K562 (cell line): Measurements from ENCODE around the gene NUP85. TPM values are rescaled to one million over a fixed set of nuclear protein-coding genes. Genes with fewer than 3 reads are reported as not detected.

Source experiments
- ASH1L ChIP-seq: fragments of 450-650 bp; IDR thresholded peaks from 2 replicates; pipeline ENCODE4 v1.6.1; 2018; ENCODE audit warnings: borderline replicate concordance, mild to moderate bottlenecking, low read depth; ENCODE audit not compliant: partially characterized antibody
- CEBPG ChIP-seq, 3 experiments: fragments of 200-800 bp in 1 of 3; sonication (Bioruptor generic) in 1 of 3; sonication (generic) in 1 of 3; formaldehyde crosslinking in 1 of 3; IDR thresholded peaks in 2 of 3; conservative IDR thresholded peaks in 1 of 3; 2 replicates each; pipeline versions ENCODE4 v1.6.1 to v1.8.0; 2016 to 2022; ENCODE audit warnings: missing compliant biosample characterization in 2 of 3, missing genetic modification characterization in 2 of 3, mild to moderate bottlenecking in 1 of 3, missing genetic modification reagents in 1 of 3
- CHD4 ChIP-seq: fragments of 200-600 bp; sonication (generic); IDR thresholded peaks from 3 replicates; pipeline ENCODE4 v1.6.1; 2012; ENCODE audit warnings: low read depth, mild to moderate bottlenecking, mixed read lengths, low read length, inconsistent platforms; ENCODE audit not compliant: insufficient read depth, insufficient replicate concordance, poor library complexity, severe bottlenecking
- CREM ChIP-seq: IDR thresholded peaks from 2 replicates; pipeline ENCODE4 v1.6.1; 2014; ENCODE audit warnings: antibody characterized with exemption, low read depth
- MTA3 ChIP-seq: fragments of 450-650 bp; formaldehyde crosslinking; IDR thresholded peaks from 2 replicates; pipeline ENCODE4 v1.6.1; 2017; ENCODE audit warnings: mild to moderate bottlenecking, borderline replicate concordance
- polyA plus RNA-seq, 8 experiments: library from polyadenylated mRNA; depleted of rRNA in 4 of 8; stranded (reverse) in 5 of 8; unstranded in 3 of 8; fragments of >200 nt; fragmentation: Nextera tagmentation in 2 of 8; fragmentation: Illumina TruSeq in 1 of 8; extraction: Ambion mirVana in 2 of 8; extraction: Trizol in 1 of 8; gene quantifications; 2 replicates each; pipeline versions ENCODE4 v1.2.1 to v1.2.3, GENCODE V29; 2011 to 2014; ENCODE audit warnings: inconsistent platforms in 1 of 8, missing spikeins in 1 of 8
- total RNA-seq, 7 experiments: library from RNA; depleted of rRNA in 6 of 7; stranded (reverse); fragments of >200 nt in 6 of 7; fragmentation: Illumina TruSeq in 2 of 7; extraction: Trizol in 2 of 7; gene quantifications; 2 replicates each; pipeline versions ENCODE4 v1.2.1 to v1.2.3, GENCODE V29; 2011 to 2021; ENCODE audit warnings: low replicate concordance in 1 of 7
- TF ChIP-seq, protein P1 (sequence below), 2 experiments: fragments of 450-650 bp in 1 of 2; sonication (generic) in 1 of 2; formaldehyde crosslinking in 1 of 2; IDR thresholded peaks; 2 replicates each; pipeline versions ENCODE4 v1.7.1 to v1.9.0; 2016 to 2022; ENCODE audit warnings: inconsistent platforms in 1 of 2, mild to moderate bottlenecking in 1 of 2, missing genetic modification reagents in 1 of 2
- TF ChIP-seq, protein P2 (sequence below): sonication (generic); formaldehyde crosslinking; IDR thresholded peaks from 2 replicates; pipeline ENCODE4 v1.8.1; 2023; ENCODE audit warnings: mild to moderate bottlenecking, missing genetic modification reagents
- TF ChIP-seq, protein P3 (sequence below): fragments of 450-650 bp; formaldehyde crosslinking; conservative IDR thresholded peaks from 2 replicates; pipeline ENCODE4 v1.4.0; 2022; ENCODE audit warnings: mild to moderate bottlenecking, missing genetic modification characterization

The NUP85 gene
- total and polyA plus RNA-seq, 9 of the 15 experiments (the other 6 are each of a cell fraction or from before 2014, with no cell fraction given): 50.2 to 177 (median 110) TPM

DNA sequence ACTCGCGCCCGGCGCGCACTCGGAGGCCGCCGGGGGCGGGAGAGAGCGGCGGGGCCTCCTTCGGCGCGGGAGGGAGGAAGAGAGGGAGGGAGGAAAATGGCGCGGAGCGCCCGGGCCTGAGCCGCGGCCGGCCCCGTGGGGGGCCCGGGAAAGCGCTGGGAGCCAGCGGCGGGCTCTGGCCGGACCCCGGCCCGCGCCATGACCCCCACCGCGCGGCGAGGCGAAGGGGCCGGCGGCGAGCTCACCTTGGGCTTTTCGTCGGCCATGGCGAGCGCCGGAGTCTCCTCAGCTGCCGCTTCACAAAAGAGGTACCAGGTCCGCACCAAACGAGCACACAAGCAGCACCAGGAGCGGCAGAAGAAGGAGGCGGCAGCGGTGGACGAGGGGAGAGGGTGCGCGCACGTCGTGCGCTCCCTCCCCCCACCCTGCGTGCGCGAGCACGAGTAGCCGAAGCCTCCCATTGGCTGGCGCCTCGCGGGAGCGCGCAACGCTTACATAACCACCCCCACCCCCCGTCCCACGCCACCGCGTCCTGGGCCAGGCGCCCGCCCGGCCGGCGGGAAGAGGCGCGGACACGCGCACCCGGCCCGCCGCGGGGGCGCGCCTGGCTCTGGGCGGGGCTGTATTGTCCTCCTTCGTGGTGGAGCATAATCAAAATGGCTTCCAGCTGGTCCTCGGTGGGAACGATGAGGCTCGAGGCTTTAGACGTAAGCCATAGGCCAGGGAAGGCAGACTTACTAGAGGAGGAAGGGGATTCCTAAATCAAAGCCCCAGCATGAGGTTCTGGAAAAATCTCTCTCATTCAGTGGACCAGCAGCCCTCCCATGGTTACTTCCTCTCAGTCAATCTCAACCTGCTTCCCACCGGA is 22.7 kb upstream of the NUP85 start, which contains the start of gene SUMO2 (continued):
- TF ChIP-seq, protein P1, sequence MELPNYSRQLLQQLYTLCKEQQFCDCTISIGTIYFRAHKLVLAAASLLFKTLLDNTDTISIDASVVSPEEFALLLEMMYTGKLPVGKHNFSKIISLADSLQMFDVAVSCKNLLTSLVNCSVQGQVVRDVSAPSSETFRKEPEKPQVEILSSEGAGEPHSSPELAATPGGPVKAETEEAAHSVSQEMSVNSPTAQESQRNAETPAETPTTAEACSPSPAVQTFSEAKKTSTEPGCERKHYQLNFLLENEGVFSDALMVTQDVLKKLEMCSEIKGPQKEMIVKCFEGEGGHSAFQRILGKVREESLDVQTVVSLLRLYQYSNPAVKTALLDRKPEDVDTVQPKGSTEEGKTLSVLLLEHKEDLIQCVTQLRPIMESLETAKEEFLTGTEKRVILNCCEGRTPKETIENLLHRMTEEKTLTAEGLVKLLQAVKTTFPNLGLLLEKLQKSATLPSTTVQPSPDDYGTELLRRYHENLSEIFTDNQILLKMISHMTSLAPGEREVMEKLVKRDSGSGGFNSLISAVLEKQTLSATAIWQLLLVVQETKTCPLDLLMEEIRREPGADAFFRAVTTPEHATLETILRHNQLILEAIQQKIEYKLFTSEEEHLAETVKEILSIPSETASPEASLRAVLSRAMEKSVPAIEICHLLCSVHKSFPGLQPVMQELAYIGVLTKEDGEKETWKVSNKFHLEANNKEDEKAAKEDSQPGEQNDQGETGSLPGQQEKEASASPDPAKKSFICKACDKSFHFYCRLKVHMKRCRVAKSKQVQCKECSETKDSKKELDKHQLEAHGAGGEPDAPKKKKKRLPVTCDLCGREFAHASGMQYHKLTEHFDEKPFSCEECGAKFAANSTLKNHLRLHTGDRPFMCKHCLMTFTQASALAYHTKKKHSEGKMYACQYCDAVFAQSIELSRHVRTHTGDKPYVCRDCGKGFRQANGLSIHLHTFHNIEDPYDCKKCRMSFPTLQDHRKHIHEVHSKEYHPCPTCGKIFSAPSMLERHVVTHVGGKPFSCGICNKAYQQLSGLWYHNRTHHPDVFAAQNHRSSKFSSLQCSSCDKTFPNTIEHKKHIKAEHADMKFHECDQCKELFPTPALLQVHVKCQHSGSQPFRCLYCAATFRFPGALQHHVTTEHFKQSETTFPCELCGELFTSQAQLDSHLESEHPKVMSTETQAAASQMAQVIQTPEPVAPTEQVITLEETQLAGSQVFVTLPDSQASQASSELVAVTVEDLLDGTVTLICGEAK (IDR thresholded peaks at IDR 0.05): no peak
- TF ChIP-seq, protein P1 (CRISPR knock-in tag; IDR thresholded peaks at IDR 0.05): no peak
- TF ChIP-seq CREM: peak; percentile 71
- TF ChIP-seq, protein P2, sequence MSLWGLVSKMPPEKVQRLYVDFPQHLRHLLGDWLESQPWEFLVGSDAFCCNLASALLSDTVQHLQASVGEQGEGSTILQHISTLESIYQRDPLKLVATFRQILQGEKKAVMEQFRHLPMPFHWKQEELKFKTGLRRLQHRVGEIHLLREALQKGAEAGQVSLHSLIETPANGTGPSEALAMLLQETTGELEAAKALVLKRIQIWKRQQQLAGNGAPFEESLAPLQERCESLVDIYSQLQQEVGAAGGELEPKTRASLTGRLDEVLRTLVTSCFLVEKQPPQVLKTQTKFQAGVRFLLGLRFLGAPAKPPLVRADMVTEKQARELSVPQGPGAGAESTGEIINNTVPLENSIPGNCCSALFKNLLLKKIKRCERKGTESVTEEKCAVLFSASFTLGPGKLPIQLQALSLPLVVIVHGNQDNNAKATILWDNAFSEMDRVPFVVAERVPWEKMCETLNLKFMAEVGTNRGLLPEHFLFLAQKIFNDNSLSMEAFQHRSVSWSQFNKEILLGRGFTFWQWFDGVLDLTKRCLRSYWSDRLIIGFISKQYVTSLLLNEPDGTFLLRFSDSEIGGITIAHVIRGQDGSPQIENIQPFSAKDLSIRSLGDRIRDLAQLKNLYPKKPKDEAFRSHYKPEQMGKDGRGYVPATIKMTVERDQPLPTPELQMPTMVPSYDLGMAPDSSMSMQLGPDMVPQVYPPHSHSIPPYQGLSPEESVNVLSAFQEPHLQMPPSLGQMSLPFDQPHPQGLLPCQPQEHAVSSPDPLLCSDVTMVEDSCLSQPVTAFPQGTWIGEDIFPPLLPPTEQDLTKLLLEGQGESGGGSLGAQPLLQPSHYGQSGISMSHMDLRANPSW (CRISPR knock-in tag): no peak
- peak; percentile 41 for TF ChIP-seq ASH1L
- no peak for TF ChIP-seq CHD4
- TF ChIP-seq MTA3: no peak
- TF ChIP-seq, protein P3, sequence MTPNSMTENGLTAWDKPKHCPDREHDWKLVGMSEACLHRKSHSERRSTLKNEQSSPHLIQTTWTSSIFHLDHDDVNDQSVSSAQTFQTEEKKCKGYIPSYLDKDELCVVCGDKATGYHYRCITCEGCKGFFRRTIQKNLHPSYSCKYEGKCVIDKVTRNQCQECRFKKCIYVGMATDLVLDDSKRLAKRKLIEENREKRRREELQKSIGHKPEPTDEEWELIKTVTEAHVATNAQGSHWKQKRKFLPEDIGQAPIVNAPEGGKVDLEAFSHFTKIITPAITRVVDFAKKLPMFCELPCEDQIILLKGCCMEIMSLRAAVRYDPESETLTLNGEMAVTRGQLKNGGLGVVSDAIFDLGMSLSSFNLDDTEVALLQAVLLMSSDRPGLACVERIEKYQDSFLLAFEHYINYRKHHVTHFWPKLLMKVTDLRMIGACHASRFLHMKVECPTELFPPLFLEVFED (CRISPR knock-in tag): no peak
- 0 out of 2 replicates have a peak, but pooled peaks have one; percentile 29 for TF ChIP-seq CEBPG (CRISPR knock-in tag; IDR thresholded peaks at IDR 0.05)
- no peak; a peak in 1 of 4 replicates for TF ChIP-seq CEBPG (tag; conservative IDR thresholded peaks at IDR 0.05 in 1 of 2, IDR thresholded peaks at IDR 0.05 in 1 of 2)
